GM18907 (cell line): ENCODE results near the gene LGR6.
A peak's percentile ranks its signal among the peaks of the same experiment; 100 is the strongest.
"Not testable (repeated sequence)": the region's sequence is repeated elsewhere in the genome, so short reads cannot be mapped to it uniquely, and the experiment has no call there.

Experiments used
- ATAC-seq: cut with Tn5 transposase; IDR thresholded peaks from one replicate; pipeline ENCODE4 v1.9.1; 2021; ENCODE audit warnings: mild to moderate bottlenecking, moderate library complexity; ENCODE audit not compliant: unreplicated experiment

The LGR6 gene

GRCh38 chr1:202159534-202160371, 33.8 kb upstream of the LGR6 start:
- ATAC-seq, result no peak

GRCh38 chr1:202160377-202160940, 33.1 kb upstream of the LGR6 start, which contains the start of gene PTPN7:
TSS of gene PTPN7 (minus strand) at chr1:202160602. CDS start at chr1:202159402, 1,200 bp downstream.
- peak; percentile 53 for ATAC-seq

- ATAC-seq, result no peak
Measured at GRCh38 chr1:202161151-202162046, 32.2 kb upstream of the LGR6 start.

- ATAC-seq, result peak; percentile 30
Measured at GRCh38 chr1:202162047-202162417, 31.6 kb upstream of the LGR6 start.

GRCh38 chr1:202162418-202163280, 30.9 kb upstream of the LGR6 start:
- no peak for ATAC-seq

- no peak for ATAC-seq
Measured at GRCh38 chr1:202163281-202164270, 30.0 kb upstream of the LGR6 start.

GRCh38 chr1:202164271-202165037, 29.1 kb upstream of the LGR6 start:
- peak; percentile 54 for ATAC-seq

- ATAC-seq, result no peak
Measured at GRCh38 chr1:202165267-202165941, 28.2 kb upstream of the LGR6 start.

GRCh38 chr1:202165942-202166843, 27.4 kb upstream of the LGR6 start:
- no peak for ATAC-seq

- not testable (repeated sequence) for ATAC-seq
Measured at GRCh38 chr1:202167054-202167453, 26.5 kb upstream of the LGR6 start.

- no peak for ATAC-seq
Measured at GRCh38 chr1:202167708-202168415, 25.7 kb upstream of the LGR6 start.

GRCh38 chr1:202168861-202169260, 24.7 kb upstream of the LGR6 start:
- no peak for ATAC-seq

- ATAC-seq, result no peak
Measured at GRCh38 chr1:202170726-202171125, 22.9 kb upstream of the LGR6 start.

GRCh38 chr1:202171292-202172014, 22.1 kb upstream of the LGR6 start:
- no peak for ATAC-seq

GRCh38 chr1:202172015-202172355, 21.6 kb upstream of the LGR6 start:
- no peak for ATAC-seq

- ATAC-seq, result no peak
Measured at GRCh38 chr1:202173993-202174392, 19.6 kb upstream of the LGR6 start.
